Measurements from ENCODE around the gene USF3. TPM values are rescaled to one million over a fixed set of nuclear protein-coding genes. Genes with fewer than 3 reads are reported as not detected.

Gene USF3
- total RNA-seq, 2 experiments from 2014 or later, result 31.4 to 32.6 TPM

- Mint-ChIP-seq H3K9me3 (no peaks in the 10 kb centered on the region), H3K4me1 (ENCODE audit: low read depth) (no peaks in the 10 kb centered on the region), H3K36me3 (ENCODE audit: low read depth) (peaks cover 88% of the 10 kb centered on the region), H3K27me3 (no peaks in the 10 kb centered on the region), H3K27ac (no peak overlapping the region), H3K4me3 (no peak overlapping the region)
- no peak for TF ChIP-seq CTCF (IDR thresholded peaks at IDR 0.05)
- no peaks in the 10 kb centered on the region for H3K27me3 ChIP-seq (ENCODE audit: control insufficient read depth in 1 of 2, insufficient read depth in 2 of 2, low read length in 2 of 2)
- no peaks in the 10 kb centered on the region for H3K4me1 ChIP-seq (ENCODE audit: insufficient read depth, low read length)
- ChIA-PET CTCF (no interaction called here), POLR2A (no interaction called here)
- H3K36me3 ChIP-seq (ENCODE audit: insufficient read depth, low read length), result peaks cover 83% of the 10 kb centered on the region
- H3K4me3 ChIP-seq (ENCODE audit: low read length), result no peak overlapping the region
- no peaks in the 10 kb centered on the region for H3K9me3 ChIP-seq (ENCODE audit: control insufficient read depth in 1 of 2, insufficient read depth in 1 of 2, low read length in 2 of 2)
- intact Hi-C loops (cut with DNase I, micrococcal nuclease), result no loop called here
- DNase-seq (no peak), ATAC-seq (ENCODE audit: poor library complexity) (no peak)
- no peak overlapping the region for H3K27ac ChIP-seq (ENCODE audit: low read depth in 1 of 2, low read length in 2 of 2)
Observed at GRCh38 chr3:113617726-113618125, 78.7 kb downstream of the USF3 start.

- ATAC-seq (ENCODE audit: poor library complexity), result no peak
- CTCF ChIA-PET, result no interaction called here
- Mint-ChIP-seq H3K4me3 (no peak overlapping the region), H3K9me3 (no peaks in the 10 kb centered on the region), H3K36me3 (ENCODE audit: low read depth) (peaks cover 95% of the 10 kb centered on the region), H3K4me1 (ENCODE audit: low read depth) (no peaks in the 10 kb centered on the region), H3K27ac (no peak overlapping the region), H3K27me3 (no peaks in the 10 kb centered on the region)
- intact Hi-C loops (cut with DNase I, micrococcal nuclease), result no loop called here
- H3K4me3 ChIP-seq (ENCODE audit: low read length), result no peak overlapping the region
- no peak for TF ChIP-seq CTCF (IDR thresholded peaks at IDR 0.05)
- peaks cover 92% of the 10 kb centered on the region for H3K36me3 ChIP-seq (ENCODE audit: insufficient read depth, low read length)
- H3K9me3 ChIP-seq (ENCODE audit: control insufficient read depth in 1 of 2, insufficient read depth in 1 of 2, low read length in 2 of 2), result no peaks in the 10 kb centered on the region
- H3K4me1 ChIP-seq (ENCODE audit: insufficient read depth, low read length), result no peaks in the 10 kb centered on the region
- no peaks in the 10 kb centered on the region for H3K27me3 ChIP-seq (ENCODE audit: control insufficient read depth in 1 of 2, insufficient read depth in 2 of 2, low read length in 2 of 2)
- POLR2A ChIA-PET, result no interaction called here
- H3K27ac ChIP-seq (ENCODE audit: low read depth in 1 of 2, low read length in 2 of 2), result no peak overlapping the region
- no peak for DNase-seq
Observed at GRCh38 chr3:113615976-113616375, 80.5 kb downstream of the USF3 start.

DNA sequence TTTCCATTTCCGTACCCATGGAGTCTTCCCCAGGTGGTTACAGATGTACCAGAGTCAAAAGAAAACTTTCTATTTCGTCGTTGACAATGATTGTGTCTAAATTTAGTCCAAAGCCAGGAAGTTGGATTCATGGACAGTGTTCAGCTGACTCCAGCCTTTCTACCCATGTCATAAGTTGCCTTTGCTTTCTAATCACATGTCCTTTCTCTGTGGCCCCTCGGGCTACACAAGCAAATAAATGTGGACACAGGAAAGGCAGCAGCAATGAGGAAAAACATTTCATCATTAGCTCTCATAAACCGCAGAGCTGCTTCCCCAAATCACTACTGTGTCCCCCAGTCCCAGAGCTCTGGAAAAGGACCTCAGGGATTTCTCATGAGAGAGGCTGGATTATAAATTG, 82.0 kb downstream of the USF3 start:
- TF ChIP-seq CTCF (IDR thresholded peaks at IDR 0.05), result no peak
- H3K9me3 ChIP-seq (ENCODE audit: control insufficient read depth in 1 of 2, insufficient read depth in 1 of 2, low read length in 2 of 2), result no peaks in the 10 kb centered on the region
- H3K4me3 Mint-ChIP-seq, result no peak overlapping the region
- no peak overlapping the region for H3K4me3 ChIP-seq (ENCODE audit: low read length)
- no peaks in the 10 kb centered on the region for H3K4me1 Mint-ChIP-seq (ENCODE audit: low read depth)
- CTCF ChIA-PET, result no interaction called here
- POLR2A ChIA-PET, result no interaction called here
- H3K27ac Mint-ChIP-seq, result no peak overlapping the region
- no peaks in the 10 kb centered on the region for H3K27me3 Mint-ChIP-seq
- no peak overlapping the region for H3K27ac ChIP-seq (ENCODE audit: low read depth in 1 of 2, low read length in 2 of 2)
- ATAC-seq (ENCODE audit: poor library complexity), result no peak
- H3K4me1 ChIP-seq (ENCODE audit: insufficient read depth, low read length), result no peaks in the 10 kb centered on the region
- H3K36me3 Mint-ChIP-seq (ENCODE audit: low read depth), result peaks cover 95% of the 10 kb centered on the region
- peaks cover 90% of the 10 kb centered on the region for H3K36me3 ChIP-seq (ENCODE audit: insufficient read depth, low read length)
- no peaks in the 10 kb centered on the region for H3K9me3 Mint-ChIP-seq
- intact Hi-C loops (cut with DNase I, micrococcal nuclease), result no loop called here
- no peak for DNase-seq
- H3K27me3 ChIP-seq (ENCODE audit: control insufficient read depth in 1 of 2, insufficient read depth in 2 of 2, low read length in 2 of 2), result no peaks in the 10 kb centered on the region

Data from CD4-positive, alpha-beta T cell (primary cell).